Activated CD4-positive, alpha-beta T cell treated with anti-CD3 and anti-CD28 coated beads, Interleukin-2, amount 10 ng/mL, durations not matched to agents 7 days and 5 days (primary cell): ENCODE measurements around the gene LHX1. TPM values are rescaled to one million over a fixed set of nuclear protein-coding genes. Genes with fewer than 3 reads are reported as not detected.

Experiments
- CTCF ChIA-PET: fragments of 350-600 bp; sonication (Branson Sonifier 250); formaldehyde crosslinking; loops from one replicate; lab custom pipeline; 2021; ENCODE audit warnings: antibody characterized with exemption; lab: Charles Lee
- POLR2A ChIA-PET: fragments of 350-600 bp; sonication (Branson Sonifier 250); formaldehyde crosslinking; loops from one replicate; lab custom pipeline; 2021; ENCODE audit warnings: antibody characterized with exemption; lab: Charles Lee
- DNase-seq: peaks from one replicate; pipeline ENCODE4 v3.0.0-alpha.2; 2020
- H3K27ac Mint-ChIP-seq: one replicate; pipeline ENCODE4 v1.8.0; 2021; ENCODE audit warnings: mild to moderate bottlenecking, moderate library complexity, mixed read lengths
- H3K27me3 Mint-ChIP-seq: one replicate; pipeline ENCODE4 v1.8.0; 2021; ENCODE audit warnings: mixed read lengths
- H3K36me3 Mint-ChIP-seq: one replicate; pipeline ENCODE4 v1.8.0; 2021; ENCODE audit warnings: low read depth, mixed read lengths
- H3K4me1 Mint-ChIP-seq: one replicate; pipeline ENCODE4 v1.8.0; 2021; ENCODE audit warnings: mixed read lengths
- H3K4me3 Mint-ChIP-seq: one replicate; pipeline ENCODE4 v1.8.0; 2021; ENCODE audit warnings: mild to moderate bottlenecking, moderate library complexity, mixed read lengths
- H3K9me3 Mint-ChIP-seq: one replicate; pipeline ENCODE4 v1.8.0; 2021; ENCODE audit warnings: mixed read lengths
- total RNA-seq, 2 experiments: library from RNA; stranded (reverse); gene quantifications; one replicate each; pipeline ENCODE4 v1.2.3, GENCODE V29; 2021

LHX1 gene
- total RNA-seq, 2 experiments from 2014 or later, result not detected

- ChIA-PET POLR2A (no interaction called here), CTCF (no interaction called here)
- Mint-ChIP-seq H3K27me3 (peaks cover 91% of the 10 kb centered on the region), H3K27ac (peak overlapping the region; percentile 68), H3K4me3 (peak overlapping the region; percentile 40), H3K9me3 (no peaks in the 10 kb centered on the region), H3K4me1 (peaks cover 61% of the 10 kb centered on the region), H3K36me3 (peaks cover 12% of the 10 kb centered on the region)
- no peak for DNase-seq
These were observed 1.4 kb upstream of the LHX1 start for GRCh38 chr17:36935671-36936454.

GRCh38 chr17:36936455-36937000 lies 747 bp upstream of the LHX1 start:
- ChIA-PET CTCF (no interaction called here), POLR2A (no interaction called here)
- no peak for DNase-seq

GRCh38 chr17:36937959-36938565 lies 787 bp downstream of the LHX1 start:
- H3K27me3 Mint-ChIP-seq, result peaks cover 81% of the 10 kb centered on the region
- H3K36me3 Mint-ChIP-seq, result peaks cover 12% of the 10 kb centered on the region
- DNase-seq, result no peak
- peak overlapping the region; percentile 55 for H3K4me3 Mint-ChIP-seq
- H3K27ac Mint-ChIP-seq, result peak overlapping the region; percentile 81
- ChIA-PET CTCF (interaction anchor here (1.0 to 1.1 kb wide), 2 partner anchors 10 to 11 kb away, joined by 3 read pairs; partner anchors contain the start of gene AATF), POLR2A (no interaction called here)
- no peaks in the 10 kb centered on the region for H3K9me3 Mint-ChIP-seq
- peaks cover 55% of the 10 kb centered on the region for H3K4me1 Mint-ChIP-seq

More at GRCh38 chr17:36936455-36937000, 747 bp upstream of the LHX1 start:
- Mint-ChIP-seq H3K4me3 (peak overlapping the region; percentile 43), H3K4me1 (peaks cover 63% of the 10 kb centered on the region), H3K36me3 (peaks cover 12% of the 10 kb centered on the region), H3K9me3 (no peaks in the 10 kb centered on the region), H3K27me3 (peaks cover 91% of the 10 kb centered on the region), H3K27ac (no peak overlapping the region)

GRCh38 chr17:36938566-36939051 lies 1.3 kb downstream of the LHX1 start:
- peaks cover 81% of the 10 kb centered on the region for H3K27me3 Mint-ChIP-seq
- ChIA-PET CTCF (no interaction called here), POLR2A (no interaction called here)
- peaks cover 54% of the 10 kb centered on the region for H3K4me1 Mint-ChIP-seq
- H3K27ac Mint-ChIP-seq, result peak overlapping the region; percentile 64
- peak overlapping the region; percentile 55 for H3K4me3 Mint-ChIP-seq
- H3K36me3 Mint-ChIP-seq, result peaks cover 11% of the 10 kb centered on the region
- H3K9me3 Mint-ChIP-seq, result no peaks in the 10 kb centered on the region
- no peak for DNase-seq

- ChIA-PET CTCF (no interaction called here), POLR2A (no interaction called here)
- H3K27me3 Mint-ChIP-seq, result peaks cover 79% of the 10 kb centered on the region
- H3K4me1 Mint-ChIP-seq, result peaks cover 52% of the 10 kb centered on the region
- no peak for DNase-seq
- H3K27ac Mint-ChIP-seq, result peak overlapping the region; percentile 64
- H3K4me3 Mint-ChIP-seq, result peak overlapping the region; percentile 19
- no peaks in the 10 kb centered on the region for H3K9me3 Mint-ChIP-seq
- peaks cover 6% of the 10 kb centered on the region for H3K36me3 Mint-ChIP-seq
These were observed 2.0 kb downstream of the LHX1 start for GRCh38 chr17:36939052-36939801.

GRCh38 chr17:36939802-36940312 lies 2.6 kb downstream of the LHX1 start:
- peak overlapping the region; percentile 45 for H3K4me3 Mint-ChIP-seq
- H3K4me1 Mint-ChIP-seq, result peaks cover 50% of the 10 kb centered on the region
- H3K36me3 Mint-ChIP-seq, result peaks cover 6% of the 10 kb centered on the region
- CTCF ChIA-PET, result no interaction called here
- no peak overlapping the region for H3K27ac Mint-ChIP-seq
- DNase-seq, result no peak
- POLR2A ChIA-PET, result no interaction called here
- peaks cover 81% of the 10 kb centered on the region for H3K27me3 Mint-ChIP-seq
- H3K9me3 Mint-ChIP-seq, result no peaks in the 10 kb centered on the region

- Mint-ChIP-seq H3K27ac (peak overlapping the region; percentile 36), H3K4me1 (peaks cover 43% of the 10 kb centered on the region), H3K4me3 (no peak overlapping the region), H3K27me3 (peaks cover 81% of the 10 kb centered on the region), H3K9me3 (no peaks in the 10 kb centered on the region), H3K36me3 (peaks cover 6% of the 10 kb centered on the region)
- ChIA-PET CTCF (no interaction called here), POLR2A (no interaction called here)
- no peak for DNase-seq
These were observed 3.3 kb downstream of the LHX1 start for GRCh38 chr17:36940313-36941264.

GRCh38 chr17:36941265-36942010 lies 4.2 kb downstream of the LHX1 start:
- ChIA-PET POLR2A (no interaction called here), CTCF (no interaction called here)
- H3K36me3 Mint-ChIP-seq, result peaks cover 6% of the 10 kb centered on the region
- H3K4me1 Mint-ChIP-seq, result peaks cover 35% of the 10 kb centered on the region
- no peaks in the 10 kb centered on the region for H3K9me3 Mint-ChIP-seq
- DNase-seq, result no peak
- H3K27me3 Mint-ChIP-seq, result peaks cover 80% of the 10 kb centered on the region
- H3K27ac Mint-ChIP-seq, result peak overlapping the region; percentile 58
- H3K4me3 Mint-ChIP-seq, result peak overlapping the region; percentile 4

GRCh38 chr17:36942019-36942599 lies 4.8 kb downstream of the LHX1 start:
- H3K27me3 Mint-ChIP-seq, result peaks cover 82% of the 10 kb centered on the region
- peak overlapping the region; percentile 58 for H3K27ac Mint-ChIP-seq
- DNase-seq, result no peak
- no peaks in the 10 kb centered on the region for H3K9me3 Mint-ChIP-seq
- ChIA-PET CTCF (no interaction called here), POLR2A (no interaction called here)
- H3K36me3 Mint-ChIP-seq, result peaks cover 6% of the 10 kb centered on the region
- peaks cover 30% of the 10 kb centered on the region for H3K4me1 Mint-ChIP-seq
- H3K4me3 Mint-ChIP-seq, result peak overlapping the region; percentile 4

GRCh38 chr17:36942631-36943125 lies 5.4 kb downstream of the LHX1 start:
- Mint-ChIP-seq H3K9me3 (no peaks in the 10 kb centered on the region), H3K4me3 (no peak overlapping the region), H3K36me3 (peaks cover 6% of the 10 kb centered on the region), H3K4me1 (peaks cover 27% of the 10 kb centered on the region), H3K27ac (no peak overlapping the region), H3K27me3 (peaks cover 82% of the 10 kb centered on the region)
- POLR2A ChIA-PET, result no interaction called here
- CTCF ChIA-PET, result no interaction called here
- no peak for DNase-seq
